CD14-positive monocyte (primary cell): Measurements from ENCODE around the gene UNK. TPM values are rescaled to one million over a fixed set of nuclear protein-coding genes. Genes with fewer than 3 reads are reported as not detected.
"Not testable (repeated sequence)": the region's sequence is repeated elsewhere in the genome, so short reads cannot be mapped to it uniquely, and the experiment has no call there.

Experiments used
- DNase-seq, 3 donors: peaks; one replicate each; pipeline ENCODE4 v3.0.0-alpha.2; 2011 to 2022
- H2AFZ ChIP-seq: 2 replicates; pipeline ENCODE4 v1.6.0; 2012; ENCODE audit warnings: mild to moderate bottlenecking, low read depth, low read length, inconsistent platforms; ENCODE audit not compliant: insufficient read depth, poor library complexity, severe bottlenecking
- H3K27ac ChIP-seq, 2 donors: 1 replicate in 1 of 2; 2 replicates in 1 of 2; pipeline ENCODE4 v1.5.1; 2012 to 2013; ENCODE audit warnings: low read length in 2 of 2, control low read depth in 1 of 2, inconsistent platforms in 1 of 2, low read depth in 1 of 2, mild to moderate bottlenecking in 1 of 2
- H3K27me3 ChIP-seq, 2 donors: one replicate each; pipeline versions ENCODE4 v1.6.0 to v1.6.1; 2011 to 2013; ENCODE audit warnings: low read length in 2 of 2; ENCODE audit not compliant: control insufficient read depth in 2 of 2, insufficient read depth in 2 of 2
- H3K36me3 ChIP-seq, 2 donors: replicated peaks in 1 of 2; 1 replicate in 1 of 2; 2 replicates in 1 of 2; pipeline versions ENCODE4 v1.5.1 to v1.6.1; 2012 to 2013; ENCODE audit warnings: low read length in 2 of 2, control low read depth in 1 of 2, inconsistent platforms in 1 of 2, mild to moderate bottlenecking in 1 of 2; ENCODE audit not compliant: insufficient read depth in 2 of 2, control insufficient read depth in 1 of 2
- H3K4me1 ChIP-seq, 2 donors: 1 replicate in 1 of 2; 2 replicates in 1 of 2; pipeline versions ENCODE4 v1.5.1 to v1.6.1; 2012 to 2013; ENCODE audit warnings: low read length in 2 of 2, control low read depth in 1 of 2, inconsistent platforms in 1 of 2, mild to moderate bottlenecking in 1 of 2, moderate library complexity in 1 of 2; ENCODE audit not compliant: insufficient read depth in 2 of 2, control insufficient read depth in 1 of 2
- H3K4me2 ChIP-seq: replicated peaks from 2 replicates; pipeline ENCODE3; 2012; ENCODE audit warnings: low read length, moderate library complexity, mild to moderate bottlenecking; ENCODE audit not compliant: poor library complexity, severe bottlenecking; ENCODE audit errors: extremely low read depth
- H3K4me3 ChIP-seq, 3 experiments: fragments of 200-600 bp in 1 of 3; sonication (generic) in 1 of 3; replicated peaks in 1 of 3; 1 replicate in 2 of 3; 2 replicates in 1 of 3; pipeline ENCODE4 v1.5.1; 2011 to 2013; ENCODE audit warnings: low read length in 3 of 3, mild to moderate bottlenecking in 3 of 3, control low read depth in 2 of 3, low read depth in 2 of 3, inconsistent platforms in 1 of 3, moderate library complexity in 1 of 3
- H3K79me2 ChIP-seq: 2 replicates; pipeline ENCODE4 v1.6.0; 2012; ENCODE audit warnings: mild to moderate bottlenecking, control low read depth, inconsistent platforms, low read length, moderate library complexity; ENCODE audit not compliant: insufficient read depth
- H3K9ac ChIP-seq: 2 replicates; pipeline ENCODE4 v1.6.0; 2017; ENCODE audit warnings: low read length, mild to moderate bottlenecking; ENCODE audit not compliant: insufficient read depth, poor library complexity, severe bottlenecking
- H3K9me3 ChIP-seq, 2 donors: replicated peaks in 1 of 2; 1 replicate in 1 of 2; 2 replicates in 1 of 2; pipeline versions ENCODE4 v1.5.1 to v1.6.1; 2012 to 2013; ENCODE audit warnings: low read length in 2 of 2, control low read depth in 1 of 2; ENCODE audit not compliant: control insufficient read depth in 1 of 2, insufficient read depth in 1 of 2
- H4K20me1 ChIP-seq: 2 replicates; pipeline ENCODE4 v1.6.0; 2012; ENCODE audit warnings: mild to moderate bottlenecking, low read length, control low read depth, moderate library complexity; ENCODE audit not compliant: insufficient read depth
- H3K27ac Mint-ChIP-seq, 7 donors: one replicate each; pipeline ENCODE4 v1.8.0; 2020; ENCODE audit warnings: mild to moderate bottlenecking in 7 of 7, mixed read lengths in 7 of 7, moderate library complexity in 6 of 7, inconsistent platforms in 2 of 7
- H3K27me3 Mint-ChIP-seq, 3 donors: one replicate each; pipeline ENCODE4 v1.8.0; 2021 to 2022; ENCODE audit warnings: low read depth in 3 of 3, mild to moderate bottlenecking in 3 of 3, mixed read lengths in 3 of 3, moderate library complexity in 3 of 3, inconsistent platforms in 1 of 3
- H3K36me3 Mint-ChIP-seq, 2 donors: one replicate each; pipeline ENCODE4 v1.8.0; 2020; ENCODE audit warnings: mixed read lengths in 2 of 2, inconsistent platforms in 1 of 2, mild to moderate bottlenecking in 1 of 2
- H3K4me1 Mint-ChIP-seq: one replicate; pipeline ENCODE4 v1.8.0; 2020; ENCODE audit warnings: mild to moderate bottlenecking, mixed read lengths
- H3K4me3 Mint-ChIP-seq, 2 donors: one replicate each; pipeline ENCODE4 v1.8.0; 2020; ENCODE audit warnings: mild to moderate bottlenecking in 2 of 2, mixed read lengths in 2 of 2, moderate library complexity in 1 of 2
- H3K9me3 Mint-ChIP-seq, 7 donors: one replicate each; pipeline ENCODE4 v1.8.0; 2020 to 2022; ENCODE audit warnings: mixed read lengths in 7 of 7, mild to moderate bottlenecking in 6 of 7, moderate library complexity in 6 of 7, inconsistent platforms in 2 of 7
- CTCF ChIP-seq: fragments of 200-600 bp; IDR thresholded peaks from one replicate; pipeline ENCODE4 v1.8.0; 2022; ENCODE audit warnings: antibody characterized with exemption, mild to moderate bottlenecking
- WGBS: methylation state at CpG from one replicate; pipeline ENCODE4 v1.1.5; 2013; ENCODE audit warnings: missing lambda C conversion rate; ENCODE audit not compliant: insufficient coverage; 5-methylcytosine and 5-hydroxymethylcytosine counted together
- intact Hi-C, 2 donors: fragments of 100-400 bp; cut with micrococcal nuclease; formaldehyde crosslinking; loops; one replicate each; pipeline versions ENCODE4 v1.15.0 to v1.15.1; 2023
- polyA plus RNA-seq, 3 donors: library from polyadenylated mRNA; depleted of rRNA in 1 of 3; unstranded in 2 of 3; stranded (reverse) in 1 of 3; fragments of 300-500 nt in 2 of 3; fragments of >200 nt in 1 of 3; fragmentation: Illumina TruSeq in 2 of 3; gene quantifications; 1 replicate in 2 of 3; 2 replicates in 1 of 3; pipeline ENCODE4 v1.2.3, GENCODE V29; 2012 to 2021

UNK gene
- polyA plus RNA-seq, 3 donors = 6.3 to 12.9 (median 7.8) TPM

- Histone ChIP-seq H3K36me3 (peaks cover 42 to 62% of the 10 kb centered on the region in 2 donors), H3K27me3 (no peaks in the 10 kb centered on the region), H3K9ac (no peak overlapping the region), H2AFZ (no peak overlapping the region), H3K4me1 (no peaks in the 10 kb centered on the region), H3K27ac (no peak overlapping the region), H3K9me3 (no peaks in the 10 kb centered on the region), H3K79me2 (peaks cover 8% of the 10 kb centered on the region), H4K20me1 (no peaks in the 10 kb centered on the region), H3K4me2 (no peak overlapping the region), H3K4me3 (no peak overlapping the region)
- Mint-ChIP-seq H3K27ac (no peak overlapping the region), H3K36me3 (peaks cover 33 to 53% of the 10 kb centered on the region in 2 donors), H3K27me3 (peaks cover 0 to 3% (median 0%) of the 10 kb centered on the region in 3 donors), H3K4me3 (no peak overlapping the region), H3K9me3 (peaks cover 0 to 2% (median 0%) of the 10 kb centered on the region in 7 donors), H3K4me1 (no peaks in the 10 kb centered on the region)
- TF ChIP-seq CTCF = no peak
- intact Hi-C loops = no loop called here
- 100% methylated on average over 2 of the region's 5 CpGs for WGBS
- no peak for DNase-seq
These were observed 25.6 kb downstream of the UNK start for GRCh38 chr17:75810216-75810615.

- H2AFZ ChIP-seq, H3K27me3 Mint-ChIP-seq, H3K4me1 ChIP-seq, H3K27ac ChIP-seq, H3K9ac ChIP-seq, H3K4me3 Mint-ChIP-seq, H3K27me3 ChIP-seq, H3K4me1 Mint-ChIP-seq, H3K9me3 ChIP-seq, H4K20me1 ChIP-seq, H3K4me2 ChIP-seq, H3K79me2 ChIP-seq, H3K9me3 Mint-ChIP-seq, H3K27ac Mint-ChIP-seq, DNase-seq, H3K4me3 ChIP-seq, intact Hi-C loops: not testable (repeated sequence)
- WGBS = 98% methylated on average over 10 of the region's 11 CpGs
- H3K36me3 ChIP-seq = peaks cover 42 to 64% of the 10 kb centered on the region in 2 donors
- peaks cover 33 to 57% of the 10 kb centered on the region in 2 donors for H3K36me3 Mint-ChIP-seq
These were observed 26.1 kb downstream of the UNK start for GRCh38 chr17:75810756-75811155.
